HG03066 (cell line): ENCODE results near the gene HRAS.
"Not testable (repeated sequence)": the region's sequence is repeated elsewhere in the genome, so short reads cannot be mapped to it uniquely, and the experiment has no call there.

ENCODE experiments used
- ATAC-seq: cut with Tn5 transposase; IDR thresholded peaks from one replicate; pipeline ENCODE4 v1.9.1; 2021; ENCODE audit warnings: low read depth; ENCODE audit not compliant: unreplicated experiment

Gene HRAS

GRCh38 chr11:535519-536454 is at the start of gene HRAS:
TSS of gene HRAS (minus strand) at chr11:535576.
- peak; percentile 57 for ATAC-seq

GRCh38 chr11:584287-584686 is 48.9 kb upstream of the HRAS start:
- no peak for ATAC-seq

- ATAC-seq: no peak
These were observed 46.4 kb upstream of the HRAS start for GRCh38 chr11:581752-582151.

GRCh38 chr11:581342-581741 is 46.0 kb upstream of the HRAS start:
- no peak for ATAC-seq

GRCh38 chr11:579830-580601 is 44.6 kb upstream of the HRAS start:
- no peak for ATAC-seq

GRCh38 chr11:578276-579035 is 43.1 kb upstream of the HRAS start:
- ATAC-seq: no peak

GRCh38 chr11:577611-577894 is 42.2 kb upstream of the HRAS start:
- ATAC-seq: no peak

GRCh38 chr11:576811-577610 is 41.6 kb upstream of the HRAS start:
- no peak for ATAC-seq

- ATAC-seq: peak; percentile 79
These were observed 40.8 kb upstream of the HRAS start, which contains the start of gene PHRF1 for GRCh38 chr11:575996-576768. TSS of gene PHRF1 (plus strand) at chr11:576470. CDS start at chr11:581513, 5,043 bp downstream.

- peak; percentile 46 for ATAC-seq
These were observed 40.1 kb upstream of the HRAS start for GRCh38 chr11:575313-575995.

GRCh38 chr11:574632-575312 is 39.4 kb upstream of the HRAS start:
- peak; percentile 5 for ATAC-seq

- not testable (repeated sequence) for ATAC-seq
These were observed 38.7 kb upstream of the HRAS start for GRCh38 chr11:574031-574570.

- no peak for ATAC-seq
These were observed 37.9 kb upstream of the HRAS start for GRCh38 chr11:573146-573759.

- no peak for ATAC-seq
These were observed 36.4 kb upstream of the HRAS start for GRCh38 chr11:571802-572185.

- no peak for ATAC-seq
These were observed 33.9 kb upstream of the HRAS start for GRCh38 chr11:569158-569885.

GRCh38 chr11:568306-569157 is 33.2 kb upstream of the HRAS start:
- ATAC-seq: peak; percentile 84
